AG09319 (cell line): ENCODE data around the gene TIMP2.

ENCODE experiments used
- DNase-seq: peaks from one replicate; pipeline ENCODE4 v3.0.0-alpha.2; 2010; ENCODE audit warnings: low read depth; ENCODE audit errors: extremely low read depth
- CTCF ChIP-seq: IDR thresholded peaks from 2 replicates; pipeline ENCODE4 v1.5.1; 2011; ENCODE audit warnings: low read depth, mild to moderate bottlenecking, inconsistent platforms, low read length, moderate library complexity

Gene TIMP2

GRCh38 chr17:78925234-78925633 lies at the start of gene TIMP2:
TIMP2 (minus strand) TSS chr17:78925387; CDS start chr17:78925088, 299 bp downstream.
- no peak for TF ChIP-seq CTCF
- DNase-seq: peak; percentile 68

GRCh38 chr17:78973792-78974520 lies 48.8 kb upstream of the TIMP2 start:
- no peak for DNase-seq
- TF ChIP-seq CTCF: no peak

GRCh38 chr17:78973196-78973595 lies 48.0 kb upstream of the TIMP2 start:
- TF ChIP-seq CTCF: no peak
- DNase-seq: no peak

- no peak for TF ChIP-seq CTCF
- no peak for DNase-seq
Observed at GRCh38 chr17:78972507-78973105, 47.4 kb upstream of the TIMP2 start.

GRCh38 chr17:78971756-78972506 lies 46.7 kb upstream of the TIMP2 start:
- no peak for DNase-seq
- no peak for TF ChIP-seq CTCF

GRCh38 chr17:78970834-78971755 lies 45.9 kb upstream of the TIMP2 start:
- no peak for DNase-seq
- peak; percentile 83 for TF ChIP-seq CTCF
